K562 (cell line): ENCODE data around the gene NEK2. TPM values are rescaled to one million over a fixed set of nuclear protein-coding genes. Genes with fewer than 3 reads are reported as not detected.

Experiments
- ATAC-seq: fragments of 200-7000 bp; cut with Tn5 transposase; 3 replicates; pipeline ENCODE4 v1.9.1; 2020; ENCODE audit warnings: moderate library complexity
- BruUV-seq: library from RNA; stranded (reverse); fragments of 400-500 nt; replicated peaks from 2 replicates; lab custom pipeline; 2021; lab: Mats Ljungman, UMichigan
- CTCF ChIA-PET: fragments of 300-600 bp; formaldehyde crosslinking; extraction: SDS; loops from one replicate; lab custom pipeline; 2021; ENCODE audit warnings: low intra/inter-chr PET ratio; lab: Yijun Ruan, JAX
- POLR2A ChIA-PET: fragments of 300-600, 350-650 bp; sonication (Branson Sonifier 250); formaldehyde crosslinking; extraction: SDS; loops from one replicate; lab custom pipeline; 2021; ENCODE audit warnings: antibody characterized with exemption, inconsistent platforms; lab: Yijun Ruan, JAX
- DNase-seq, 4 experiments: peaks; one replicate each; pipeline versions ENCODE4 v3.0.0 to v3.0.0-alpha.2; 2011 to 2018; ENCODE audit warnings: low spot score in 3 of 4, mixed read lengths in 3 of 4; ENCODE audit errors: extremely low read depth in 1 of 4
- FAIRE-seq: peaks from 2 replicates; lab custom pipeline; 2011; peaks lifted over from hg19 to GRCh38; lab: Jason Lieb, UNC
- H2AFZ ChIP-seq: 2 replicates; pipeline ENCODE4 v1.6.0; 2011; ENCODE audit warnings: low read depth, low read length, control low read depth, inconsistent platforms
- H3K27ac ChIP-seq: fragments of 200-600 bp; 3 replicates; pipeline ENCODE4 v1.8.0; 2011; ENCODE audit warnings: low read depth, mild to moderate bottlenecking, control low read depth, inconsistent platforms, low read length, moderate library complexity, mixed read lengths; ENCODE audit errors: extremely low read depth
- H3K27me3 ChIP-seq, 2 experiments: fragments of 300-600 bp in 1 of 2; 2 replicates in 1 of 2; 3 replicates in 1 of 2; pipeline versions ENCODE4 v1.6.0 to v1.8.0; 2011; ENCODE audit warnings: inconsistent platforms in 2 of 2, low read length in 2 of 2, mild to moderate bottlenecking in 1 of 2, mixed read lengths in 1 of 2, moderate library complexity in 1 of 2; ENCODE audit not compliant: control insufficient read depth in 2 of 2, insufficient read depth in 2 of 2
- H3K36me3 ChIP-seq: fragments of 300-600 bp; 3 replicates; pipeline ENCODE4 v1.8.0; 2011; ENCODE audit warnings: mild to moderate bottlenecking, low read length, inconsistent platforms; ENCODE audit not compliant: control insufficient read depth, insufficient read depth
- H3K4me1 ChIP-seq, 2 experiments: fragments of 200-600 bp in 1 of 2; replicated peaks in 1 of 2; 2 replicates in 1 of 2; 3 replicates in 1 of 2; pipeline versions ENCODE4 v1.5.1 to v1.8.0; 2011; ENCODE audit warnings: inconsistent platforms in 2 of 2, low read length in 2 of 2, mild to moderate bottlenecking in 1 of 2, mixed read lengths in 1 of 2, moderate library complexity in 1 of 2; ENCODE audit not compliant: control insufficient read depth in 2 of 2, insufficient read depth in 2 of 2
- H3K4me2 ChIP-seq: 2 replicates; pipeline ENCODE4 v1.6.1; 2011; ENCODE audit warnings: low read length, control low read depth, inconsistent platforms, mixed read lengths; ENCODE audit not compliant: insufficient read depth
- H3K4me3 ChIP-seq: fragments of 200-600 bp; sonication (generic), shearing (Covaris generic); 2 replicates; pipeline ENCODE4 v1.5.1; 2016; ENCODE audit warnings: control low read depth, inconsistent platforms
- H3K79me2 ChIP-seq: fragments of 200-600 bp; 3 replicates; pipeline ENCODE4 v1.8.0; 2011; ENCODE audit warnings: low read length, inconsistent platforms; ENCODE audit not compliant: control insufficient read depth, insufficient read depth
- H3K9ac ChIP-seq, 2 experiments: 2 replicates each; pipeline versions ENCODE4 v1.6.0 to v1.6.1; 2011; ENCODE audit warnings: low read depth in 2 of 2, low read length in 2 of 2, control low read depth in 1 of 2, inconsistent platforms in 1 of 2, mild to moderate bottlenecking in 1 of 2, mixed read lengths in 1 of 2; ENCODE audit not compliant: insufficient read depth in 1 of 2
- H3K9me1 ChIP-seq: one replicate; pipeline ENCODE4 v1.6.0; 2011; ENCODE audit warnings: inconsistent platforms, mild to moderate bottlenecking, low read length, moderate library complexity; ENCODE audit not compliant: control insufficient read depth, insufficient read depth
- H3K9me3 ChIP-seq: replicated peaks from 2 replicates; pipeline ENCODE4 v1.5.1; 2011; ENCODE audit warnings: low read depth, low read length, inconsistent platforms; ENCODE audit not compliant: control insufficient read depth, insufficient read depth
- H4K20me1 ChIP-seq: replicated peaks from 2 replicates; pipeline ENCODE4 v1.6.1; 2011; ENCODE audit warnings: low read length, inconsistent platforms, mixed read lengths; ENCODE audit not compliant: control insufficient read depth, insufficient read depth
- CBX8 ChIP-seq: fragments of 200-600 bp; sonication (generic); IDR thresholded peaks from 2 replicates; pipeline ENCODE4 v1.6.1; 2012; ENCODE audit warnings: borderline replicate concordance, mixed run types, low read depth, mild to moderate bottlenecking, moderate library complexity, mixed read lengths, low read length, control low read depth, inconsistent platforms; ENCODE audit not compliant: poor library complexity, severe bottlenecking; ENCODE audit errors: extremely low read depth
- CHD4 ChIP-seq: fragments of 200-600 bp; sonication (generic); IDR thresholded peaks from 3 replicates; pipeline ENCODE4 v1.6.1; 2012; ENCODE audit warnings: low read depth, mild to moderate bottlenecking, mixed read lengths, low read length, inconsistent platforms; ENCODE audit not compliant: insufficient read depth, insufficient replicate concordance, poor library complexity, severe bottlenecking
- E2F5 ChIP-seq: sonication (generic); formaldehyde crosslinking; IDR thresholded peaks from 2 replicates; pipeline ENCODE4 v1.8.0; 2022; ENCODE audit warnings: mild to moderate bottlenecking, missing genetic modification reagents
- HDAC3 ChIP-seq: fragments of 450-650 bp; IDR thresholded peaks from 2 replicates; pipeline ENCODE4 v1.6.1; 2018; ENCODE audit warnings: borderline replicate concordance, mild to moderate bottlenecking, moderate library complexity; ENCODE audit not compliant: partially characterized antibody
- LARP7 ChIP-seq: fragments of 450-650 bp; IDR thresholded peaks from 2 replicates; pipeline ENCODE4 v1.6.1; 2016
- MEF2D ChIP-seq: conservative IDR thresholded peaks from 2 replicates; pipeline ENCODE4 v1.6.1; 2016; ENCODE audit warnings: low read depth, missing genetic modification characterization, missing compliant biosample characterization
- SLC30A9 ChIP-seq: fragments of 250-450 bp; sonication (Bioruptor Pico); IDR thresholded peaks from 2 replicates; pipeline ENCODE4 v1.8.0; 2022; ENCODE audit warnings: mild to moderate bottlenecking, moderate library complexity
- SREBF1 ChIP-seq: fragments of 150-350 bp; IDR thresholded peaks from 2 replicates; pipeline ENCODE4 v1.6.1; 2014; ENCODE audit warnings: antibody characterized with exemption, low read depth, low read length, borderline replicate concordance
- TCF7 ChIP-seq: sonication (generic); IDR thresholded peaks from 2 replicates; pipeline ENCODE4 v1.6.1; 2016; ENCODE audit warnings: antibody characterized with exemption, borderline replicate concordance
- ZNF133 ChIP-seq: fragments of 250-450 bp; sonication (Bioruptor Pico); IDR thresholded peaks from 2 replicates; pipeline ENCODE4 v1.4.0; 2020; ENCODE audit warnings: mild to moderate bottlenecking
- ZNF584 ChIP-seq: fragments of 200-800 bp; sonication (Bioruptor generic); IDR thresholded peaks from 2 replicates; pipeline ENCODE4 v1.6.1; 2016; ENCODE audit warnings: low read depth, mild to moderate bottlenecking, missing genetic modification characterization, missing compliant biosample characterization
- ZNF695 ChIP-seq: fragments of 450-650 bp; formaldehyde crosslinking; IDR thresholded peaks from 2 replicates; pipeline ENCODE4 v1.4.0; 2020; ENCODE audit warnings: mild to moderate bottlenecking, moderate library complexity
- WGBS: fragments of 100-300 bp; shearing (Covaris generic); methylation state at CpG from one replicate; pipeline ENCODE4 v1.1.6; 2016; ENCODE audit warnings: low coverage, mixed read lengths; ENCODE audit not compliant: insufficient coverage; ENCODE audit errors: missing lambda C conversion rate; 5-methylcytosine and 5-hydroxymethylcytosine counted together
- in situ Hi-C: fragments of 300-500 bp; cut with MboI; formaldehyde crosslinking; loops from 4 replicates; pipeline ENCODE4 v1.15.0; 2018; ENCODE audit warnings: inconsistent platforms, mixed read lengths
- intact Hi-C: fragments of 100-400 bp; cut with micrococcal nuclease; formaldehyde crosslinking; loops from 2 replicates; pipeline ENCODE4 v1.14.2; 2022
- polyA plus RNA-seq, 8 experiments: library from polyadenylated mRNA; depleted of rRNA in 4 of 8; stranded (reverse) in 5 of 8; unstranded in 3 of 8; fragments of >200 nt; fragmentation: Nextera tagmentation in 2 of 8; fragmentation: Illumina TruSeq in 1 of 8; extraction: Ambion mirVana in 2 of 8; extraction: Trizol in 1 of 8; gene quantifications; 2 replicates each; pipeline versions ENCODE4 v1.2.1 to v1.2.3, GENCODE V29; 2011 to 2014; ENCODE audit warnings: inconsistent platforms in 1 of 8, missing spikeins in 1 of 8
- total RNA-seq, 7 experiments: library from RNA; depleted of rRNA in 6 of 7; stranded (reverse); fragments of >200 nt in 6 of 7; fragmentation: Illumina TruSeq in 2 of 7; extraction: Trizol in 2 of 7; gene quantifications; 2 replicates each; pipeline versions ENCODE4 v1.2.1 to v1.2.3, GENCODE V29; 2011 to 2021; ENCODE audit warnings: low replicate concordance in 1 of 7
- TF ChIP-seq, protein P1 (sequence below): fragments of 450-650 bp; IDR thresholded peaks from 2 replicates; pipeline ENCODE4 v1.7.1; 2018; ENCODE audit warnings: mild to moderate bottlenecking, low read depth; ENCODE audit not compliant: partially characterized antibody

NEK2 gene
- total and polyA plus RNA-seq, 9 of the 15 experiments (the other 6 are each of a cell fraction or from before 2014, with no cell fraction given) = 30.0 to 74.7 (median 66.4) TPM

DNA sequence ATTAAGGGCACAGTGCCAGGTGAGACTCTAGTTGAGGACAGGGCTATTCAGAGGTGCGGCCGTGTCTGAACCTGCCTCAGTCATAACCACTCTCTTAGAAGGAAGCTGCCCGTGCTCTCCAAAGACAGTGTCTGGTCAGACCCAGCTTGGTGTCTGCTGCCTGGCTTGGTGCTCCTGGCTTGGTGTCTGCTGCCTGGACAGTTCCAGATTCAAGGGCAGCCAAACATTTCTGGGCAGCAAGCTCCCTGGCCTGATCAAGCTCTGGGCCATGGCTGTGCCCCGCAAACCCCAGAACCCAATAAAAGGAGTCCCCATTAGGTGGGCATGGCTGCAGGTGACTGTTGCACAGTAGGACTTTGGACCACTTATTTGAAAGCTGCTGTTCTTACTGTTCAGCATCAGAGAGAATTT, 27.7 kb downstream of the NEK2 start:
- TF ChIP-seq, protein P1, sequence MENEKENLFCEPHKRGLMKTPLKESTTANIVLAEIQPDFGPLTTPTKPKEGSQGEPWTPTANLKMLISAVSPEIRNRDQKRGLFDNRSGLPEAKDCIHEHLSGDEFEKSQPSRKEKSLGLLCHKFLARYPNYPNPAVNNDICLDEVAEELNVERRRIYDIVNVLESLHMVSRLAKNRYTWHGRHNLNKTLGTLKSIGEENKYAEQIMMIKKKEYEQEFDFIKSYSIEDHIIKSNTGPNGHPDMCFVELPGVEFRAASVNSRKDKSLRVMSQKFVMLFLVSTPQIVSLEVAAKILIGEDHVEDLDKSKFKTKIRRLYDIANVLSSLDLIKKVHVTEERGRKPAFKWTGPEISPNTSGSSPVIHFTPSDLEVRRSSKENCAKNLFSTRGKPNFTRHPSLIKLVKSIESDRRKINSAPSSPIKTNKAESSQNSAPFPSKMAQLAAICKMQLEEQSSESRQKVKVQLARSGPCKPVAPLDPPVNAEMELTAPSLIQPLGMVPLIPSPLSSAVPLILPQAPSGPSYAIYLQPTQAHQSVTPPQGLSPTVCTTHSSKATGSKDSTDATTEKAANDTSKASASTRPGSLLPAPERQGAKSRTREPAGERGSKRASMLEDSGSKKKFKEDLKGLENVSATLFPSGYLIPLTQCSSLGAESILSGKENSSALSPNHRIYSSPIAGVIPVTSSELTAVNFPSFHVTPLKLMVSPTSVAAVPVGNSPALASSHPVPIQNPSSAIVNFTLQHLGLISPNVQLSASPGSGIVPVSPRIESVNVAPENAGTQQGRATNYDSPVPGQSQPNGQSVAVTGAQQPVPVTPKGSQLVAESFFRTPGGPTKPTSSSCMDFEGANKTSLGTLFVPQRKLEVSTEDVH = no peak
- no peak for TF ChIP-seq SREBF1
- no peak for TF ChIP-seq TCF7
- TF ChIP-seq LARP7 = no peak
- TF ChIP-seq ZNF584 (CRISPR knock-in tag) = no peak
- TF ChIP-seq E2F5 (CRISPR knock-in tag) = no peak
- no peak for TF ChIP-seq ZNF695 (CRISPR knock-in tag)
- no peak for TF ChIP-seq ZNF133 (CRISPR knock-in tag)
- no peak for TF ChIP-seq SLC30A9 (CRISPR knock-in tag)
- TF ChIP-seq MEF2D (tag) = no peak
- no peak for TF ChIP-seq HDAC3
- TF ChIP-seq CHD4 = no peak
- TF ChIP-seq CBX8 = no peak
- no peak overlapping the region for H3K27ac ChIP-seq
- H3K79me2 ChIP-seq = no peaks in the 10 kb centered on the region
- FAIRE-seq = no peak
- H3K36me3 ChIP-seq = no peaks in the 10 kb centered on the region
- no peak overlapping the region for H3K4me3 ChIP-seq
- no peaks in the 10 kb centered on the region for H3K9me1 ChIP-seq
- POLR2A ChIA-PET = interaction anchor here (0.6 to 2.3 kb wide), 5 partner anchors 8 to 613 kb away, joined by 3 to 6 read pairs (median 4); no protein-coding TSS in a partner anchor
- CTCF ChIA-PET = no interaction called here
- peaks cover 10 to 13% of the 10 kb centered on the region in 2 experiments; a peak in 4 of 5 replicates for H3K4me1 ChIP-seq
- no peak for DNase-seq
- no peak overlapping the region; the same call in 1 of the 2 replicates for H2AFZ ChIP-seq
- no TSS peak for BruUV-seq
- H3K9ac ChIP-seq = peak overlapping the region in 1 of 2 experiments; percentile 81; a peak in 1 of 4 replicates
- in situ Hi-C loops = no loop called here
- no peak for ATAC-seq
- WGBS = 84% methylated on average over 4 of the region's 4 CpGs
- intact Hi-C loops = no loop called here
- no peak overlapping the region for H3K4me2 ChIP-seq
- H3K9me3 ChIP-seq = no peaks in the 10 kb centered on the region
- no peaks in the 10 kb centered on the region for H4K20me1 ChIP-seq
- H3K27me3 ChIP-seq = no peaks in the 10 kb centered on the region
